Loucy (cell line): ENCODE data around the gene TPCN1.
A peak's percentile ranks its signal among the peaks of the same experiment; 100 is the strongest.

ENCODE experiments used
- H2AFZ ChIP-seq: fragments of 200-600 bp; sonication (generic); 2 replicates; pipeline ENCODE4 v1.6.0; 2016; ENCODE audit warnings: antibody characterized with exemption, mild to moderate bottlenecking, low read length, moderate library complexity
- H3F3A ChIP-seq: fragments of 200-600 bp; 2 replicates; pipeline ENCODE4 v1.6.0; 2016; ENCODE audit warnings: antibody characterized with exemption, low read depth, mild to moderate bottlenecking
- H3K27me3 ChIP-seq: fragments of 200-600 bp; sonication (generic); 2 replicates; pipeline ENCODE4 v1.6.1; 2014; ENCODE audit warnings: low read length, mild to moderate bottlenecking; ENCODE audit not compliant: insufficient read depth, poor library complexity, severe bottlenecking
- H3K36me3 ChIP-seq: fragments of 200-600 bp; sonication (generic); 2 replicates; pipeline ENCODE4 v1.6.1; 2016; ENCODE audit warnings: low read length; ENCODE audit not compliant: insufficient read depth
- H3K4me1 ChIP-seq: fragments of 200-600 bp; sonication (generic); 2 replicates; pipeline ENCODE4 v1.5.1; 2014; ENCODE audit warnings: low read length, mild to moderate bottlenecking; ENCODE audit not compliant: insufficient read depth, poor library complexity, severe bottlenecking
- H3K4me2 ChIP-seq: fragments of 200-600 bp; sonication (generic); 2 replicates; pipeline ENCODE4 v1.6.0; 2014; ENCODE audit warnings: antibody characterized with exemption, low read length, low read depth, mild to moderate bottlenecking; ENCODE audit not compliant: poor library complexity, severe bottlenecking
- H3K4me3 ChIP-seq: fragments of 200-600 bp; sonication (generic); 2 replicates; pipeline ENCODE4 v1.5.1; 2014; ENCODE audit warnings: low read length, mild to moderate bottlenecking, mixed read lengths; ENCODE audit not compliant: poor library complexity, severe bottlenecking
- H3K79me2 ChIP-seq: fragments of 200-600 bp; sonication (generic); 2 replicates; pipeline ENCODE4 v1.6.1; 2014; ENCODE audit warnings: low read length; ENCODE audit not compliant: insufficient read depth
- H3K9ac ChIP-seq: fragments of 200-600 bp; sonication (generic); 2 replicates; pipeline ENCODE4 v1.6.0; 2014; ENCODE audit warnings: mild to moderate bottlenecking, low read depth, low read length, moderate library complexity; ENCODE audit not compliant: poor library complexity, severe bottlenecking
- H3K9me2 ChIP-seq: fragments of 200-600 bp; sonication (generic); replicated peaks from 2 replicates; pipeline ENCODE4 v1.6.1; 2016; ENCODE audit warnings: low read depth, low read length, mixed read lengths
- H3K9me3 ChIP-seq: fragments of 200-600 bp; sonication (generic); 2 replicates; pipeline ENCODE4 v1.6.1; 2014; ENCODE audit warnings: mild to moderate bottlenecking, antibody characterized with exemption, low read length, low read depth; ENCODE audit not compliant: insufficient read depth
- H4K20me1 ChIP-seq: fragments of 200-600 bp; sonication (generic); 2 replicates; pipeline ENCODE4 v1.6.0; 2014; ENCODE audit warnings: antibody characterized with exemption, low read length, mild to moderate bottlenecking; ENCODE audit not compliant: insufficient read depth, poor library complexity, severe bottlenecking
- CTCF ChIP-seq: fragments of 200-600 bp; sonication (generic); conservative IDR thresholded peaks from 2 replicates; pipeline ENCODE4 v1.5.1; 2014; ENCODE audit warnings: mild to moderate bottlenecking, antibody characterized with exemption, low read length
- EZH2phosphoT487 ChIP-seq: fragments of 200-600 bp; IDR thresholded peaks from 2 replicates; pipeline ENCODE4 v1.6.1; 2018; ENCODE audit warnings: antibody characterized with exemption, mild to moderate bottlenecking, moderate library complexity, borderline replicate concordance

The TPCN1 gene

GRCh38 chr12:113216027-113216426 lies 5.2 kb upstream of the TPCN1 start:
- H3K36me3 ChIP-seq, result no peaks in the 10 kb centered on the region
- no peak overlapping the region for H3K4me3 ChIP-seq
- H3K4me1 ChIP-seq, result peaks cover 13% of the 10 kb centered on the region
- H3K27me3 ChIP-seq, result no peaks in the 10 kb centered on the region
- H3F3A ChIP-seq, result no peaks in the 10 kb centered on the region
- H2AFZ ChIP-seq, result no peak overlapping the region
- no peak overlapping the region for H3K9ac ChIP-seq
- no peaks in the 10 kb centered on the region for H4K20me1 ChIP-seq
- no peaks in the 10 kb centered on the region for H3K9me3 ChIP-seq
- no peaks in the 10 kb centered on the region for H3K79me2 ChIP-seq
- H3K4me2 ChIP-seq, result no peak overlapping the region
- no peak for TF ChIP-seq CTCF
- no peak for TF ChIP-seq EZH2phosphoT487
- H3K9me2 ChIP-seq, result no peaks in the 10 kb centered on the region

- H3K27me3 ChIP-seq, result no peaks in the 10 kb centered on the region
- no peaks in the 10 kb centered on the region for H3F3A ChIP-seq
- H4K20me1 ChIP-seq, result no peaks in the 10 kb centered on the region
- H3K9ac ChIP-seq, result peak overlapping the region; percentile 13
- H3K36me3 ChIP-seq, result no peaks in the 10 kb centered on the region
- no peaks in the 10 kb centered on the region for H3K79me2 ChIP-seq
- H3K9me3 ChIP-seq, result no peaks in the 10 kb centered on the region
- H3K4me1 ChIP-seq, result peaks cover 17% of the 10 kb centered on the region
- peak overlapping the region; percentile 73 for H3K4me2 ChIP-seq
- peak overlapping the region; percentile 40; the same call in 1 of the 2 replicates for H2AFZ ChIP-seq
- no peaks in the 10 kb centered on the region for H3K9me2 ChIP-seq
- H3K4me3 ChIP-seq, result peak overlapping the region; percentile 71
- no peak for TF ChIP-seq EZH2phosphoT487
- no peak for TF ChIP-seq CTCF
Measured at GRCh38 chr12:113220593-113221180, 577 bp upstream of the TPCN1 start.

- H3K36me3 ChIP-seq, result no peaks in the 10 kb centered on the region
- peak overlapping the region; percentile 81 for H3K4me3 ChIP-seq
- peak overlapping the region; percentile 59 for H2AFZ ChIP-seq
- H3K9me2 ChIP-seq, result no peaks in the 10 kb centered on the region
- peak overlapping the region; percentile 77 for H3K9ac ChIP-seq
- peaks cover 17% of the 10 kb centered on the region for H3K4me1 ChIP-seq
- TF ChIP-seq CTCF (no peak), EZH2phosphoT487 (no peak)
- H3K27me3 ChIP-seq, result no peaks in the 10 kb centered on the region
- no peaks in the 10 kb centered on the region for H3K79me2 ChIP-seq
- no peaks in the 10 kb centered on the region for H4K20me1 ChIP-seq
- H3K4me2 ChIP-seq, result peak overlapping the region; percentile 98
- H3F3A ChIP-seq, result no peaks in the 10 kb centered on the region
- no peaks in the 10 kb centered on the region for H3K9me3 ChIP-seq
Measured at GRCh38 chr12:113221997-113222729, 899 bp downstream of the TPCN1 start.
